T47D (cell line): ENCODE data around the gene CDK14.

Experiments used
- DNase-seq, 2 experiments: peaks; one replicate each; pipeline versions ENCODE4 v3.0.0 to v3.0.0-alpha.2; 2011 to 2012; ENCODE audit warnings: low read depth in 1 of 2, low spot score in 1 of 2
- JUND ChIP-seq: IDR thresholded peaks from 2 replicates; pipeline ENCODE4 v1.6.1; 2012; ENCODE audit warnings: low read depth
- in situ Hi-C: cut with HindIII; loops from 2 replicates; pipeline ENCODE4 v1.10.0; 2016; ENCODE audit warnings: low sequenced_read_pairs, low pct_unique_long_range_greater_than_20kb

The CDK14 gene

GRCh38 chr7:90661290-90662151, 65.4 kb downstream of the CDK14 start:
- no peak for TF ChIP-seq JUND
- in situ Hi-C loops = no loop called here
- no peak for DNase-seq

- in situ Hi-C loops = no loop called here
- no peak for TF ChIP-seq JUND
- no peak for DNase-seq
Observed at GRCh38 chr7:90663176-90663575, 67.1 kb downstream of the CDK14 start.

- in situ Hi-C loops = no loop called here
- TF ChIP-seq JUND = no peak
- no peak for DNase-seq
Observed at GRCh38 chr7:90666186-90666585, 70.1 kb downstream of the CDK14 start.

GRCh38 chr7:90668992-90669391, 72.9 kb downstream of the CDK14 start:
- in situ Hi-C loops = no loop called here
- DNase-seq = no peak
- no peak for TF ChIP-seq JUND

- TF ChIP-seq JUND = no peak
- no peak for DNase-seq
- in situ Hi-C loops = no loop called here
Observed at GRCh38 chr7:90669492-90669891, 73.4 kb downstream of the CDK14 start.

GRCh38 chr7:90671571-90671970, 75.5 kb downstream of the CDK14 start:
- no peak for TF ChIP-seq JUND
- in situ Hi-C loops = no loop called here
- no peak for DNase-seq

- in situ Hi-C loops = no loop called here
- DNase-seq = no peak
- TF ChIP-seq JUND = no peak
Observed at GRCh38 chr7:90672210-90672609, 76.1 kb downstream of the CDK14 start.

- TF ChIP-seq JUND = no peak
- in situ Hi-C loops = no loop called here
- no peak for DNase-seq
Observed at GRCh38 chr7:90674625-90675024, 78.5 kb downstream of the CDK14 start.

- DNase-seq = no peak
- no peak for TF ChIP-seq JUND
- in situ Hi-C loops = no loop called here
Observed at GRCh38 chr7:90675982-90676381, 79.9 kb downstream of the CDK14 start.

- in situ Hi-C loops = no loop called here
Observed at GRCh38 chr7:90677486-90678404, 81.6 kb downstream of the CDK14 start.

GRCh38 chr7:90678986-90679385, 82.9 kb downstream of the CDK14 start:
- no peak for DNase-seq
- in situ Hi-C loops = no loop called here
- TF ChIP-seq JUND = no peak

More at GRCh38 chr7:90677486-90678404, 81.6 kb downstream of the CDK14 start:
- no peak for DNase-seq
- TF ChIP-seq JUND = no peak

GRCh38 chr7:90680484-90680883, 84.4 kb downstream of the CDK14 start:
- TF ChIP-seq JUND = no peak

GRCh38 chr7:90681336-90682022, 85.4 kb downstream of the CDK14 start:
- no peak for DNase-seq
- TF ChIP-seq JUND = no peak
- in situ Hi-C loops = no loop called here

More at GRCh38 chr7:90680484-90680883, 84.4 kb downstream of the CDK14 start:
- no peak for DNase-seq
- in situ Hi-C loops = no loop called here
